Measurements from ENCODE around the gene ERV3-1.
"Not testable (repeated sequence)": the region's sequence is repeated elsewhere in the genome, so short reads cannot be mapped to it uniquely, and the experiment has no call there.

Gene ERV3-1

GRCh38 chr7:65006094-65006992 lies at the start of gene ERV3-1:
Gene ERV3-1 (minus strand): TSS chr7:65006687. CDS start chr7:64993026, 13,661 bp downstream.
- DNase-seq (ENCODE audit: low spot score) = peak; percentile 95

GRCh38 chr7:65055786-65056185 lies 49.3 kb upstream of the ERV3-1 start:
- DNase-seq (ENCODE audit: low spot score) = not testable (repeated sequence)

GRCh38 chr7:65054466-65054994 lies 48.0 kb upstream of the ERV3-1 start:
- not testable (repeated sequence) for DNase-seq (ENCODE audit: low spot score)

- DNase-seq (ENCODE audit: low spot score) = not testable (repeated sequence)
Measured at GRCh38 chr7:65051654-65052053, 45.2 kb upstream of the ERV3-1 start.

GRCh38 chr7:65051139-65051538 lies 44.7 kb upstream of the ERV3-1 start:
- DNase-seq (ENCODE audit: low spot score) = not testable (repeated sequence)

GRCh38 chr7:65046329-65046728 lies 39.8 kb upstream of the ERV3-1 start:
- not testable (repeated sequence) for DNase-seq (ENCODE audit: low spot score)

- DNase-seq (ENCODE audit: low spot score) = not testable (repeated sequence)
Measured at GRCh38 chr7:65045589-65045988, 39.1 kb upstream of the ERV3-1 start.

- not testable (repeated sequence) for DNase-seq (ENCODE audit: low spot score)
Measured at GRCh38 chr7:65038767-65039166, 32.3 kb upstream of the ERV3-1 start.

- DNase-seq (ENCODE audit: low spot score) = peak; percentile 97
Measured at GRCh38 chr7:65037740-65038688, 31.5 kb upstream of the ERV3-1 start.

GRCh38 chr7:65036526-65036925 lies 30.0 kb upstream of the ERV3-1 start:
- DNase-seq (ENCODE audit: low spot score) = not testable (repeated sequence)

- DNase-seq (ENCODE audit: low spot score) = not testable (repeated sequence)
Measured at GRCh38 chr7:65035469-65035868, 29.0 kb upstream of the ERV3-1 start.

- not testable (repeated sequence) for DNase-seq (ENCODE audit: low spot score)
Measured at GRCh38 chr7:65034120-65034782, 27.8 kb upstream of the ERV3-1 start.

GRCh38 chr7:65033391-65033790 lies 26.9 kb upstream of the ERV3-1 start:
- DNase-seq (ENCODE audit: low spot score) = not testable (repeated sequence)

GRCh38 chr7:65025023-65025422 lies 18.5 kb upstream of the ERV3-1 start:
- not testable (repeated sequence) for DNase-seq (ENCODE audit: low spot score)

- DNase-seq (ENCODE audit: low spot score) = not testable (repeated sequence)
Measured at GRCh38 chr7:65020978-65021377, 14.5 kb upstream of the ERV3-1 start.

- DNase-seq (ENCODE audit: low spot score) = not testable (repeated sequence)
Measured at GRCh38 chr7:65009881-65010280, 3.4 kb upstream of the ERV3-1 start.

GRCh38 chr7:65009394-65009793 lies 2.9 kb upstream of the ERV3-1 start:
- DNase-seq (ENCODE audit: low spot score) = not testable (repeated sequence)

- peak; percentile 3 for DNase-seq (ENCODE audit: low spot score)
Measured at GRCh38 chr7:65007036-65007435, 549 bp upstream of the ERV3-1 start.

GRCh38 chr7:65004575-65004974 lies 1.9 kb downstream of the ERV3-1 start:
- no peak for DNase-seq (ENCODE audit: low spot score)

- no peak for DNase-seq (ENCODE audit: low spot score)
Measured at GRCh38 chr7:65002972-65003585, 3.4 kb downstream of the ERV3-1 start.

- DNase-seq (ENCODE audit: low spot score) = no peak
Measured at GRCh38 chr7:65001291-65001814, 5.1 kb downstream of the ERV3-1 start.

Data from CD4-positive, alpha-beta T cell treated with Interleukin-6 at 100 ng/mL for 8 hours (primary cell).